ENCODE results near the gene FCHSD2. TPM values are rescaled to one million over a fixed set of nuclear protein-coding genes. Genes with fewer than 3 reads are reported as not detected.

The FCHSD2 gene
- total and polyA plus RNA-seq, 2 of the 13 experiments (the other 11 are each of a cell fraction or from before 2014, with no cell fraction given) = 20.5 to 24.8 TPM

- TF ChIP-seq ZNF883 (CRISPR knock-in tag; IDR thresholded peaks at IDR 0.05; ENCODE audit: not compliant biosample characterization) = no peak
- no peak for TF ChIP-seq PHF21A (CRISPR knock-in tag; IDR thresholded peaks at IDR 0.05)
- no peak for TF ChIP-seq ZNF556 (CRISPR knock-in tag; IDR thresholded peaks at IDR 0.05; ENCODE audit: borderline replicate concordance)
- no peak for TF ChIP-seq ZNF83 (CRISPR knock-in tag; IDR thresholded peaks at IDR 0.05; ENCODE audit: borderline replicate concordance)
- TF ChIP-seq SIN3A (IDR thresholded peaks at IDR 0.05; ENCODE audit: borderline replicate concordance, low read depth, low read length) = no peak
- no peak for TF ChIP-seq ZSCAN29 (CRISPR knock-in tag; conservative IDR thresholded peaks at IDR 0.05)
- TF ChIP-seq ZBTB40 (IDR thresholded peaks at IDR 0.05) = no peak
- peak; percentile 37; the same call in 1 of the 2 replicates for TF ChIP-seq ZBTB40 (CRISPR knock-in tag; IDR thresholded peaks at IDR 0.05)
- no peak for TF ChIP-seq ETV6 (CRISPR knock-in tag; conservative IDR thresholded peaks at IDR 0.05)
- no peak for TF ChIP-seq CHD4 (IDR thresholded peaks at IDR 0.05; ENCODE audit: borderline replicate concordance, low read length)
- no peak for TF ChIP-seq FOXP1 (IDR thresholded peaks at IDR 0.05)
- TF ChIP-seq FOXP1 (CRISPR knock-in tag; IDR thresholded peaks at IDR 0.05) = no peak
- no peak for TF ChIP-seq THAP8 (CRISPR knock-in tag; IDR thresholded peaks at IDR 0.05; ENCODE audit: borderline replicate concordance)
- no peak for TF ChIP-seq ZNF503 (CRISPR knock-in tag; IDR thresholded peaks at IDR 0.05)
- TF ChIP-seq AHR (CRISPR knock-in tag; IDR thresholded peaks at IDR 0.05) = no peak
- TF ChIP-seq ZSCAN31 (CRISPR knock-in tag; IDR thresholded peaks at IDR 0.05; ENCODE audit: low read depth) = no peak
Measured at GRCh38 chr11:72821920-72822799, 320.0 kb downstream of the FCHSD2 start (continued).
